K562 (cell line): Measurements from ENCODE around the gene LY6G6D. TPM values are rescaled to one million over a fixed set of nuclear protein-coding genes. Genes with fewer than 3 reads are reported as not detected.
A peak's percentile ranks its signal among the peaks of the same experiment; 100 is the strongest.

Experiments
- BHLHE40 ChIP-seq: IDR thresholded peaks from 2 replicates; pipeline ENCODE4 v1.6.1; 2011; ENCODE audit warnings: low read length, improper control_type of control experiment
- CGGBP1 ChIP-seq: fragments of 250-450 bp; sonication (Bioruptor Pico); IDR thresholded peaks from 2 replicates; pipeline ENCODE4 v1.9.0; 2021; ENCODE audit warnings: mild to moderate bottlenecking
- CXXC5 ChIP-seq: fragments of 250-450 bp; sonication (Bioruptor Pico); IDR thresholded peaks from 2 replicates; pipeline ENCODE4 v1.8.0; 2022; ENCODE audit warnings: inconsistent platforms, mild to moderate bottlenecking, moderate library complexity
- ETV5 ChIP-seq: sonication (generic); formaldehyde crosslinking; IDR thresholded peaks from 2 replicates; pipeline ENCODE4 v1.4.0; 2020; ENCODE audit warnings: low read depth, mild to moderate bottlenecking, missing genetic modification reagents
- NEUROD1 ChIP-seq: fragments of 150-350 bp; IDR thresholded peaks from 2 replicates; pipeline ENCODE4 v1.6.1; 2014; ENCODE audit warnings: borderline replicate concordance, low read length, low read depth; ENCODE audit not compliant: partially characterized antibody
- NFATC3 ChIP-seq: fragments of 450-650 bp; IDR thresholded peaks from 2 replicates; pipeline ENCODE4 v1.6.1; 2017; ENCODE audit warnings: mild to moderate bottlenecking
- NKRF ChIP-seq: fragments of 450-650 bp; IDR thresholded peaks from 2 replicates; pipeline ENCODE4 v1.6.1; 2016; ENCODE audit warnings: borderline replicate concordance
- POLR2AphosphoS2 ChIP-seq: IDR thresholded peaks from 2 replicates; pipeline ENCODE4 v1.6.1; 2012; ENCODE audit warnings: low read length, improper control_type of control experiment
- RAD51 ChIP-seq: fragments of 450-650 bp; IDR thresholded peaks from 2 replicates; pipeline ENCODE4 v1.7.1; 2016; ENCODE audit warnings: low read depth, mild to moderate bottlenecking, borderline replicate concordance
- RBFOX2 ChIP-seq: fragments of 200-400 bp; formaldehyde crosslinking; IDR thresholded peaks from 2 replicates; pipeline ENCODE4 v1.6.1; 2017; ENCODE audit warnings: low read depth, mild to moderate bottlenecking, low read length, moderate library complexity
- TRIM25 ChIP-seq: fragments of 450-650 bp; IDR thresholded peaks from 2 replicates; pipeline ENCODE4 v1.7.0; 2016; ENCODE audit warnings: borderline replicate concordance
- TSHZ1 ChIP-seq: fragments of 250-450 bp; sonication (Bioruptor Pico); IDR thresholded peaks from 2 replicates; pipeline ENCODE4 v1.4.0; 2020; ENCODE audit warnings: mild to moderate bottlenecking, moderate library complexity
- ZBTB1 ChIP-seq: sonication (generic); formaldehyde crosslinking; IDR thresholded peaks from 2 replicates; pipeline ENCODE4 v1.8.1; 2023; ENCODE audit warnings: missing genetic modification reagents, low read depth, mild to moderate bottlenecking, borderline replicate concordance
- ZC3H11A ChIP-seq: IDR thresholded peaks from 2 replicates; pipeline ENCODE4 v1.6.1; 2012; ENCODE audit warnings: low read depth, low read length, improper control_type of control experiment
- ZNF280A ChIP-seq: fragments of 450-650 bp; IDR thresholded peaks from 2 replicates; pipeline ENCODE4 v1.6.1; 2018; ENCODE audit warnings: mild to moderate bottlenecking, low read depth; ENCODE audit not compliant: partially characterized antibody
- ZNF696 ChIP-seq: fragments of 250-450 bp; sonication (Bioruptor Pico); conservative IDR thresholded peaks from 2 replicates; pipeline ENCODE4 v1.4.0; 2020; ENCODE audit warnings: mild to moderate bottlenecking, moderate library complexity
- ZNF707 ChIP-seq: fragments of 250-450 bp; sonication (Bioruptor Pico); conservative IDR thresholded peaks from 2 replicates; pipeline ENCODE4 v1.8.0; 2022; ENCODE audit warnings: inconsistent platforms, mild to moderate bottlenecking, moderate library complexity
- ZNF764 ChIP-seq: fragments of 250-450 bp; sonication (Bioruptor Pico); IDR thresholded peaks from 2 replicates; pipeline ENCODE4 v1.4.0; 2020; ENCODE audit warnings: low read depth, mild to moderate bottlenecking, moderate library complexity
- polyA plus RNA-seq, 8 experiments: library from polyadenylated mRNA; depleted of rRNA in 4 of 8; stranded (reverse) in 5 of 8; unstranded in 3 of 8; fragments of >200 nt; fragmentation: Nextera tagmentation in 2 of 8; fragmentation: Illumina TruSeq in 1 of 8; extraction: Ambion mirVana in 2 of 8; extraction: Trizol in 1 of 8; gene quantifications; 2 replicates each; pipeline versions ENCODE4 v1.2.1 to v1.2.3, GENCODE V29; 2011 to 2014; ENCODE audit warnings: inconsistent platforms in 1 of 8, missing spikeins in 1 of 8
- total RNA-seq, 7 experiments: library from RNA; depleted of rRNA in 6 of 7; stranded (reverse); fragments of >200 nt in 6 of 7; fragmentation: Illumina TruSeq in 2 of 7; extraction: Trizol in 2 of 7; gene quantifications; 2 replicates each; pipeline versions ENCODE4 v1.2.1 to v1.2.3, GENCODE V29; 2011 to 2021; ENCODE audit warnings: low replicate concordance in 1 of 7

Gene LY6G6D
- total and polyA plus RNA-seq, 9 of the 15 experiments (the other 6 are each of a cell fraction or from before 2014, with no cell fraction given): 0.30 to 0.38 TPM; not detected in 7

- peak; percentile 57; the same call in 1 of the 2 replicates for TF ChIP-seq TRIM25
- TF ChIP-seq BHLHE40: peak; percentile 3; the same call in 1 of the 2 replicates
- TF ChIP-seq RBFOX2: peak; percentile 91
- TF ChIP-seq ZNF696 (CRISPR knock-in tag): 0 out of 2 replicates have a peak, but pooled peaks have one; percentile 21
- no peak for TF ChIP-seq ZNF280A
- peak; percentile 28; the same call in 1 of the 2 replicates for TF ChIP-seq ZNF764
- 0 out of 2 replicates have a peak, but pooled peaks have one; percentile 54 for TF ChIP-seq CGGBP1
- TF ChIP-seq ZNF707 (CRISPR knock-in tag): peak; percentile 62; the same call in 1 of the 2 replicates
- TF ChIP-seq ZBTB1: no peak
- TF ChIP-seq RAD51: no peak
- TF ChIP-seq NKRF: peak; percentile 94
- TF ChIP-seq ZC3H11A: 0 out of 2 replicates have a peak, but pooled peaks have one; percentile 13
- TF ChIP-seq TSHZ1: 0 out of 2 replicates have a peak, but pooled peaks have one; percentile 9
- TF ChIP-seq NEUROD1: peak; percentile 92
- TF ChIP-seq CXXC5: no peak
- no peak; the same call in 1 of the 2 replicates for TF ChIP-seq NFATC3
- peak; percentile 99 for TF ChIP-seq ETV5 (CRISPR knock-in tag)
- TF ChIP-seq POLR2AphosphoS2: peak; percentile 69; the same call in 1 of the 2 replicates
Observed at GRCh38 chr6:31734821-31735406, 19.8 kb downstream of the LY6G6D start (continued).
